Measurements from ENCODE around the gene MKLN1.

MKLN1 gene

DNA sequence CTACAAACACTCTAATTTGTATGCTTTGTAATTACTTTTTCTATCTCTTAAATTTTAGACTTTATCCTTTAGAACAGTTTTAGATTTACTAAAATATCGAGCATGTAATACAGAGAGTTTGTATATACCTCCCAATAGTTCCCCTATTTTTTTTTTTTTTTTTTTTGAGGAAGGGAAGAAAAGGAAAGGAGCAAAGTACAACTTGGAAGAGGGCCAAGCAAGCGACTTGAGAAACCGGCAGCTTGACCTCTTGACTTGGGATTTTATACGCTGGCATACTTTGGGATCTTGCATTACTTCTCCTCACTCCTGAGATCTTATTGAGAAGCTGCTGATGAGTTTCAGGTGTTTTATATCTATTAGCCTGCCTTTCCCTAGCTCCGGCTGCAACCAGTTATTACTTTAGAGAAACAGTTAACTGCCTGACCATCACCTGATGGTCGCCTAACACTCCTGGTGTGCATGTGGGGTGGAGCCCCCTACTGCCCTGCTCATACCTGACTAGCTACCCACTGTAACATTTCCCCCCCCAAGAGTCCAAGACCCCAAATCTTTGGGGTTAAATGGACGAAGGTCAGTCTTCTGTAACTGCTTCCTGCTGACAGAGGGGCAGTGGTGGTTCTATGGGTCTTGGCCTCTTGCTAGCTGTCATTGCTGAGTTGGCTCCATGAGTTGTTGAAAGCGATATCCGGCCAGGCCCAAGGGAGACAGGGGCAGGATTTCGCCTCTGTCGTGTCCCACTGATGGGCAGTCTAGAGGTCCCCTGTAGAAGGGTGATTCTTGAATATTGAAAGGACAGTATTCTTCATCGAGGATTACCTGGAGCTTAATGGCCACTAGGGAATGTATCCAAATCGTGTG lies 28.5 kb downstream of the MKLN1 start:
- no peak for DNase-seq

DNA sequence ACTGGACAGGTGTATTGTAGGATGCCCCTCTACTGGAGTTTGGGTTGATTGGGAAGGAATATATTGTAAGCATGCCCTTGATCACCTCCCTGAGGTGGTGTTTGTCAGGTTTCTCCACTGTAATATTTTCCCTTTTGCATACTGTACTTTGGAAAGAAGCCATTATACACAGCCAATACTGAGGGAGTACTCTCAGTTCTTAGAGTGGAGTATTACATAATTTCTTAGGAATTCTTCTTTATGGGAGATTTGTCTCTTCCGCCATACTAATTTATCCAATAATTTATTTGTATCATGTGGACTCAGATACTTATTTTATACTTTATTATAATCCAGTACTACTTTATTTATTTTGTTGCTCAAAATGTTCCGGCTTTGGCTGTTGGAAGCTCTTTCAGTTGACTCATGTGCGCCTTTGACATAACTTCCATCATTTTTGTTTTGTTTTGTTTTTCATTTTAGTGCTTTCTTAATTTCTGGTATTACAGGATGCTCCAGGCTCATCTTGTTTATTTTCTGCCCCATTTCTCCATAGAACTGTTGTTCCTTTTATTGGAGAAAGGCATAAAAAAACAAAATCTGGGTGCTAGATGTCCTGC lies 29.7 kb downstream of the MKLN1 start:
- no peak for DNase-seq

DNA sequence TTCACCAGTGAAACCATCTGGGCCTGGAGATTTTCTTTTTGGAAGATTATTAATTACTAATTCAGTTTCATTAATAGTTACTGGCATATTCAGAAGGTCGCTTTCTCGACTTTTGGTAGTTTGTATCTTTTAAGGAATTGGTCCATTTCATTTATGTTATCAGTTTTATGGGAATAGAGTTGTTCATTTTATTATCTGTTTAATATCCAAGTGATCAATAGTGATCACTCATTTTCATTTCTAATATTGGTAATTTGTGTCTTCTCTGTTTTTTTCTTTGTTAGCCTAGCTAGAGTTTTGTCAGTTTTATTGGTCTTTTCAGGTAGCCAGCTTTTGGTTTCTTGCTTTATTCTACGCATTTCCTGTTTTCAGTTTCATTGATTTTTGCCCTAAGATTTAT lies 31.0 kb downstream of the MKLN1 start:
- no peak for DNase-seq

DNA sequence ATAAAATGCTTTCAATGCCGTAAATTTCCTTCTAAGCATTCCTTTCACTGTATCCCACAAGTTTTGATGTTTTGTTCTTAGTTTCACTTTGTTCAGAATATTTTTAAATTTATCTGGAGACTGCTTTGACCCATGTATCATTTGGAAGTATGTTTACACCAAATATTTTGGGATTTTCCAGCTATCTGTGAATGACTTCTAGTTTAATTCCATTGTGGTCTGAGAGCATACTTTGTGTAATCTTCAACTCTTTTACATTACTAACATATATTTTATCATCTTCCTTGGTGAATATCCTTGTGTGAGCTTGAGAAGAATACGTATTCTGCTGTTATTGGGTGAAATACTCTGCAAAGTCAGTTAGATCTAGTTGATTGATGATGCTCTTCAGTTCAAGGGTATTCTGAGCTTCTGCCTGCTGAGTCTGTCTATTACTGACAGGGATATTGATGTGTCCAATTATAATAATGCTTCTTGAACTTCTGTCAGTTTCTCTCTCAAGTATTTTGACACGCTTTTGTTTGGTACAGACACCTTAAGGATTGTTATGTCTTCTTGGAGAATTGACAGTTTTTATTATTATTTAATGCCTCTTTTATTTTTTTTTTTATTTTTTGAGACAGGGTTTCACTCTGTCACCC lies 31.6 kb downstream of the MKLN1 start:
- no peak for DNase-seq

DNA sequence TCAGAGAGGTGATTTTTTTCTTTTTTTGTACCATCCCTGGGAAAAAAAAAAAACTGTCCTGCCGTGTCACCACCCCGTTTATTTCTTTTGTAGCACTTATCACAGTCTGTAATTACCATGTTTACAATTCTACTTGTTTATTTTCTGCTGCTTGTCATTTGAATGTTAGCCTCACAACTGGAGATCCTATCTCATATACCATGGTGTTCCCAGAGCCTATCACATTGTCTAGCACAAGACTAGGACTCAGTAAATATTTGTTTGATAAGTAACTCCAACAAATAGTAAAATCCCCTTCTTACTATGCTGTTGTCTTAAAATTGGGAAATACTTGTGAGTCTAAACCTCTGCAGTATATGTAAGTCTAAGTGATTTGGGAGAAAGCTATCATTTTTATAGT lies 36.0 kb downstream of the MKLN1 start:
- DNase-seq, result no peak

DNA sequence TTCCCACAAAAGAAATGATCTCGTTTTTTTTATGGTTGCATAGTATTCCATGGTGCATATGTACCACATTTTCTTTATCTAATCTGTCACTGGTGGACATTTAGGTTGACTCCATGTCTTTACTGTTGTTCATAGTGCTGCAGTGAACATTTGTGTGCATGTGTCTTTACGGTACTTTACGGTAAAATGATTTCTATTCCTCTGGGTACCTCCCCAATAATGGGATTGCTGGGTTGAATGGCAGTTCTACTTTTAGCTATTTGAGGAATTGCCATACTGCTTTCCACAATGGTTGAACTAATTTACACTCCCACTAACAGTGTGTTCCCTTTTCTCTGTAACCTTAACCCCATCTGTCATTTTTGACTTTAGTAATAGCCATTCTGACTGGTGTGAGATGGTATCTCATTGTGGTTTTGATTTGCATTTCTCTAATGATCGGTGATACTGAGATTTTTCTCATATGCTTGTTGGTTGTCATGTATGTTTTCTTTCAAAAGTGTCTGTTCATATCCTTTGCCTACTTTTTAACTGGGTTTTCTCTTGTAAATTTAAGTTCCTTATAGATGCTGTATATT lies 37.2 kb downstream of the MKLN1 start:
- DNase-seq, result no peak

DNA sequence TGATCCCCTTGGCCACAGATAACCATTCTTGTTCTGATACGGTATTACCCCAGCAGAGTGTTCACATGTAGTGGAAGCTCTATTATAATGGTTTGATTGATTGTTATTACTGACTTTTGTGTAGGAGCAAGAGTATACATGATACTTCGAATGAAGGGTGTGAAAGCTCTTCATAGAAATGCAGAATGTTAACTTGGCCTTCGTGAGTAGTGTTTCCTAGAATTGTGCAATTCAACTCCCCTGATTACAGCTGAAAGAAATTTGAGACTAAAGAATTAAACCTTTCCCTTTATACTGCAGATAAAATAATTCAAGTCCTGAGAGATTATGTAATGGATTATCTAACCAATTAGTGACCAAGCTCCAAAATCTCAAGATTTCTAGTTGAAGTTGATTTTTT lies 38.2 kb downstream of the MKLN1 start:
- DNase-seq, result no peak

DNA sequence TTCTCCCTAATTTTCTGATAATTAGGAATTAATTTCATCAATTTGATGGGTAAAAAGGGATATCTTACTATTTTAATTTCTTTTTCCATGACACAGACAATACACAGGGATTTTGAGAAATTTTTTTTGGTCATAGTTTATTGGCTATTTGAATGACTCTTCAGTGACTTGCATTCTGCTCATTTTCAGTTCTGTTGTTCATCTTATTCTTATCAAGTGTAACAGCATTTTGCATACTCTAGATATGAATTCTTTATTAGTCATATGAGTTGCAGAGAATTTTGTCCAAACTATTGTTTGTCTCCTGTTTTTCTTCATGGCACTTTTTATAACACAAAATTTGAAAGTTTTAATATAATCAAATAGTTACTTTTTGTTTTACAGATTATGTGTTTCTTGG lies 41.7 kb downstream of the MKLN1 start:
- DNase-seq, result no peak

DNA sequence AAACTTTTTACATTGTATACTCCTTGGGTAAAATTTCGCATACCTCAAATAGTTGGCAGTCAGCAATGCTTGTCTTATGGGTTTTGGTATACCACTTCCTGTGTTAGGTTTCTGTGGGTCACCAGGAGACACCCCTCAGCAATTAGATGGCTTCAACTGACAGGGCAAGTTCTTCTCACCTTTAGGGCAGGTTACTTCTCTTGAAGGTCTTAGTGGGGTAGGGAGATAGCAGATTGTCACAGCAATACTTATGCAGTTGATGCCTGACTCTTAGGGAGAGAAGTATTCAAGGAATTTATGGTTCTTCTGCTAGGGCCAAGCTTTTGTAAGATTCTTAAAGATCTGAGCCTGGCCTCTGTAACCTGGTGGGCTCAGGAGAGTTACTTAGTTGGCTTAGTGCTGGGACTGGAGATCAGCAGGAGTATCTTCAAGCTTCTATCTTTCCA lies 42.9 kb downstream of the MKLN1 start:
- DNase-seq, result no peak

DNA sequence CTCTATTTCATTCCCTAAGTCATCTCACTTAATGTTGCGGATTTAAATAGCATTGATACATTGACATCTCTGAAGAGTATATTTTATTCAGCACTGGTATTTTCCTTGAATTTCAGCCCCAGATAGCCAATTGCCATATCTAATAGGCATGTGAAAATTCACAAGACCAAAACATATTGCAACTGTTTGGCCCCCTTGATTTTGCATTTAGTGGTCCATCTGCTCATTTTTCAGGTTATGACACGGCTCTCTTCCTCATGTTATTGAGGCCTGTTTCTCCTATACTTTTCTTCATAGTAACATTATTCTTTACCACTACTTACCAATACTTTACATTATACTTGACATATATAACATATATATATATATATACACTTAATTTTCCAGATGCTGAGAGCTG lies 43.7 kb downstream of the MKLN1 start:
- no peak for DNase-seq

DNA sequence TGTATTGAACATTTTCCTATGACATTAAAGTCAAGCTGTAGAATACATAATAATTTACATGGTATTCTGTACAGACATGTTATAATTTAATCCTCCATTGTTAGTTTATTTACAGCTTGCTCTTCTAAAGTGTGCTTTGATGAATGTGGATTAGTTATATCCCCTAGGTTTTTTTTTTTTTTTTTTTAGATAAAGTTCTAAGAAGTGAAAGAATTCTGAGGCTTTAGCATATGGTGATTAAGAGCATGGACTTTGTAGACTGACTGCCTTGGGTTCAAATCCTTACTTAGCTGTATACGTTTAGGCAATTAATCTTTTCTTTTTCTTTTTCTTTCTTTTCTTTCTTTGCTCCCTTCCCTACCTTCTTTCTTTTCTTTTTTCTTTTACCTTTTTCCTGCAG lies 44.9 kb downstream of the MKLN1 start:
- no peak for DNase-seq

DNA sequence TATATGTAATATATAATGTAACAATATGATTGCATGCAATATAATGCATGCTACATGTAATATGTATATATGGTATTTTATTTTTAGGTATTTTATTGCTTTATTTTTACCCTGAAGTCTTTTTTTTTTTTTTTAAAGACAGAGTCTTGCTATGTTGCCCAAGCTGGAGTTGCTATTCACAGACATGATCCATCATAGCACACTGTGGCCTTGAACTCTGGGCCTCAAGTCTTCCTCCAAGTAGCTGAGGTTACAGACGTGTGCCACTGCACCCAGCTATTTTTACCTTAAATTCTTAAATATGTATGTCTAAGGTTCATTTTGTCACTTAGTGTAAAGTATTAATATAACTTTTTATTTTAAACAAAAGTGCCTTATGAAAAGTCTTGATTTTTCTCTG lies 47.1 kb downstream of the MKLN1 start:
- DNase-seq, result no peak

DNA sequence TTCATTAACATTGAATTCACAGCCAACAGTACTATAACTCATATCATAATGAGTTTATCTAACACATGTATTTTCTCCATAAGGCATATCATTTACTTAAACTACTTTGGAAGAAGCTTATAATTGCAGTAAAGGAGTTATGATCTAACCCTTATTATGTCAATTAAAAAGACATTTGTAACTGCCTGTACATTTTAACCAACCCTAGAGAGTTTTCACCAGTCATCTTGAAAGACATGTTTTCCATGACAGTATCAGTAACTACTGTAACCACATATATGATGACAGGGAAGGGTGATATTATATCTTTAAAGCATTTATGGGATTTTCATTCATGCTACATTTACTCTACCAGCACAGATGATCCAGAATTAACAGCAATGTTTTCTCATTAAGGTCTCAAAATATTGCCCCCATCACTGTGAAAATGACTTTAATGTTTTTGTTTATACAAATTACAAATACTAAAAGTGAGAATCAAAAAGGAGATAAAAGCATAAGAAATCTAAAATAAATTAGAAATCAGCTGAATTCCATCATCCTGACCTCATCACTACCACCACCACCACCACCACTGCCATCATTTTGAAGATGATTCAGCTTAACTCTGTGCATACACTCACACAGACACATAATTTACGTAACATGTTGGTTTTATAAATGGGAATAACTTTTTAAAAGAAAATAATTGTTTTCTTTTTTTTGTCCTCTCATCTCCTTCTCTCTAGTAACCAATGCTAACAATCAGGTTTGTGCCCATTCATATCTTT lies 53.6 kb downstream of the MKLN1 start:
- no peak for DNase-seq

DNA sequence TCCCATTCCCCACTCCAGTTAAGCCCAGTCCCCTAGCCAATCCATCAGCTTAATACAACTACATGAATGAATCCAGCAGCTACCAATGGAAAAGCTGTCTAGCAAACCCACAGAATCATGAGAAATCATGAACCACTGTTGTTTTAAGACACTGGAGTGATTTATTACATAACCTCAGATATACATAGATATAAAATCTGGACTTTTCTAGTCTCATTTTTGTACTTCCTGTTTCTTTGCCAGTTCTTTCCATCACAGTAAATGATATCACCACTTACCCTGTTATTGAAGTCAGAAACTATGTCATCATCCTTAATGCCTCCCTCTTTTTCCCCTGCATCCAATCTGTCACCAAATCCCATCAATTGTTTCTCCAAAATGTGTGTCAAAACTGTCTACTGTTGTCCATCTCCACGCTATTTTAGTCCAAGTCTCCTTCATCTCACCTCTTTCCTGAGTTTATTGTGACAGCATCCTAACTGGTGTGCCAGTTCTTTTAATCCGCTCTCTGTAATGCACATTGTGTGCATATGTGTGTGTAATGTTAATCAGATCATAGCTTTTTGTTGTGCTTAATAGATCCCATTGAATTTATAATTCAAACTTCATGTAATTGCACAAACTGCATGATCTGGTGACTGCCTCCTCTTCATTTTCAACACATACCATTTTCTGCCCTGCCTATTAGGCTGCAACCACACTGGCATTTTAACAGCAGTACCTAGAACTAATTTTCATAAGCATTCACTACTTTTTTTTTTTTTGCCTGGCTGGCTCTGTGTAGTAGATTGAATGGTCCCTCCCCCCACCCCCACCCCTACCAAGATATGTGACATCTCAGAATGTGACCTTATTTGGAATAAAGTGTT lies 56.0 kb downstream of the MKLN1 start:
- DNase-seq, result no peak

DNA sequence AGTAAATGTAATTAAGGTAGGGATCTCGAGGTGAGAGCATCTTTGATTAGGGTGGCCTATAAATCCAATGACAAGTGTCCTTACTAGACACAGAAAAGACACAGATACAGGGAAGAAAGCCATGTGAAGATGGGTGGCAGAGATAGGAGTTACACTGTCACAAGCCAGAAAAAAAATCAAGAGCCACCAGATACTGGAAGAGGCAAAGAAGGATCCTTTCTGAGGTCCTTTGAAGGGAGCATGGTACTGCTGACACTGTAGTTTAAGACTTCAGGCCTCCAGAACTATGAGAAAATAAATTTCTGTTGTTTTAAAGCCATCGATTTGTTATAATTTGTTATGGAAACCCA lies 56.6 kb downstream of the MKLN1 start:
- DNase-seq, result no peak

DNA sequence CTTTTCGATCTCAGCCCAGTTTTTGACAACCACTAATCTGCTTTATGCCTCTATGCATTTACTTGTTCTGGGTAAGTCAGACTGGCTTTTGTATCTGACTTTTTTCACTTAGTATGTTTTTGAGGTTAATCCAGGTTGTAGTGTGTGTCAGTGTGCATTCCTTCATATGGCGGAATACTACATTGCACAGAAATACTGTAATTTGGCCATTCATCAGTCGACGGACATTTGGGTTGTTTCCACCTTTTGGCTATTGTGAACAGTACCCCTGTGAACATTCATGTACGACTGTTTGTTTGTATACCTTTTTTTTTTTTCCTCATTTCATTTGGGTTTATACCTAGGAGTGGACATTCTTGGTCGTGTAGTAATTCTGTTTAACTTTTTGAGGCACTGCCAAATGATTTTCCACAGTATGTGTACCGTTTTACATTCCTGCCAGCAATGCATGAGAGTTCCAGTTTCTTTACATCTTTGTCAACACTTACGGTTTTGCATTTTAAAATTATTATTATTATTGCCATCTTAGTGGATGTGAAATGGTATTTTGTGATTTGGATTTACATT lies 57.4 kb downstream of the MKLN1 start:
- DNase-seq, result no peak

DNA sequence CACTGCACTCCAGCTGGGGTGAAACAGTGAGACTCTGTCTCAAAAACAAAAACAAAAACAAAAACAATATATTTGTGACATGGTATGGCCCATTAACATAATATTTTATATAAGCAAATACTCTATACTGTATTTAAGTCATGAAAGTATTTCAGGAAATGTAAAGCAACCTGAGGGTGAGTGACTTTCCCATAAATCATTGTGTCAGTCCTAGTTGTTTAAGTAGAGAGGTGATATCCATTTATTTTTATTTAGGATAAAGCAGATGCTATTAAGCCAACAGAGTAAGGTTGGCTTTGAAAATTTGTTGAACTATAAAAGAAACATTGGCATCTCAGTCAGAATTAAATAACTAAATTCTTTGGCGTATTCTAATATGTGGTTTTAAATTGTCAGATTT lies 60.5 kb downstream of the MKLN1 start:
- DNase-seq, result no peak

DNA sequence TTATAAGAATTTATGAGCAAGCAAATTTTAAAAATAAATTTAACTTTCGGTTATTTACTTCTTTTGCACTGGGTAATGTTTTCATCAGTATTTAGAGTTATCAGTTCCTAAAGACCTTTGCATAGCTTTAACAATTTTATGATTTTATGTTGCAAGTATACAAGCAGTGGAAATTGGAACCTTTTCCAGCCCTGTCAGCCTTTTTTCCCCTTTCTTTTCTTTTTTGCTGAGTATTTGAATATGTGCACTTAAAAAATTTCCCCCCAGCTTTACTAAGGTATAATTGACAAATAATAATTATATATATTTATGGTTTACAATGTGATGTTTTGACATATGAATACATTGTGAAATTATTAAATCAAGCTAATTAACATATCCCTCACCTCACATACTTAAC lies 62.6 kb downstream of the MKLN1 start:
- DNase-seq, result no peak

DNA sequence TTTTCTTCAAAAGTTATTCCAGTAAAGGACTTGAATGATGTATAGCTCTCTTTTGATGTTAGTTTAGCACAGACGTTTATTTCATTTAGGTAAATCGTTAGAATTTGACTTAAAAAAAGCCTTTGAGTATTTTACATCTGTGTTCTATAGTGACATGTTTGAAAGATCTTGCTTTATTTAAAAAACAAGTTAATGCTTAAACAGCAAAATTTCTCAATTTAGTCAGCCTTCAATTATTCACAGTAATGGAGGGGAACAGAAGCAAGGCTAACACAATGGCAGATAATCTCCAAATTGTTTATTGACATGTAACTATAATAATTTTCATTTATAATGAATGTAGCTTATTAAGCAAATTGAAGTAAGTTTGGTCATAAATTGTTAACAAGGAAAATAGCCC lies 63.5 kb downstream of the MKLN1 start:
- DNase-seq, result no peak

DNA sequence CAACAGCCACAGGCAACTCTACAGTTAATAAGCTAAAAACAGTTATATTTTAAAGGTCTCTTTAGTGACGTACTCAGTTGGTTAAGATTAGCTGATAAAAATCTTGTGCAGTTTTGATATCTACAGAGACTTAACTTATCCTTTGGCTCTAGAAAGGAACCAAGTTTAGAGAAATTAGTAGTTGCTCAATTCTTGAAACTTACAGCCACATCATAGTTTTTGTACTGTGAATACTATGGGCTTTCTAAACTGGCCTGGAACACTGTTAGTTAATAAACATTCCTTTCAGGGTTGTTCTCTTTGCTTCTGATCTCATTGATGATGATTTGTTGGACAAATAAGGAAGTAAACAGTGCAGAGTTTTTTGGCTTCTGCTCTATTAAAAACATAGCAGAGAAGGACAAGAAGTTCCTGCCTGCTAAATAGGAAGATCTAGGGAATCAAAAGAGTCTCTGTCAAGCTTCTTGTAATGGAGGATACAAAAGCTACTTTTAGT lies 73.1 kb downstream of the MKLN1 start:
- DNase-seq, result peak; percentile 2

DNA sequence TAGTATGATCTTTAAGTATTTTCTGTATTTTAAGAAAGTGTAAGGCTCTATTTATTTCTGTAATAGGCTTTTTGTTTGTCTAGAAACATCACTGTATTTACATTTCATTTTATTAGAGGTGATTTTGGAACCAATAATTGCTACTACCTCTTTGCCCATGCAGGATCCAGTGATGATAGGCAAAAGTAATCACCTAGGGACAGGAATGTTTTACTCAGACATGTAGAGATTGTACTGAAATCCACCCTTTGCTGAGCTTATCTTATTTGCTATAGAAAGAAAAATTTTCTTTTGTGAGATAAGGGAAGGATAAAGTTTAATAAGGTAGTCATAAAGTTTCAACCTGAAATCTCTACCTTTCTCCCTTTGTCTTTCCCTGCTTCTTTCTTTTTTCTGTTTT lies 73.5 kb downstream of the MKLN1 start:
- no peak for DNase-seq

DNA sequence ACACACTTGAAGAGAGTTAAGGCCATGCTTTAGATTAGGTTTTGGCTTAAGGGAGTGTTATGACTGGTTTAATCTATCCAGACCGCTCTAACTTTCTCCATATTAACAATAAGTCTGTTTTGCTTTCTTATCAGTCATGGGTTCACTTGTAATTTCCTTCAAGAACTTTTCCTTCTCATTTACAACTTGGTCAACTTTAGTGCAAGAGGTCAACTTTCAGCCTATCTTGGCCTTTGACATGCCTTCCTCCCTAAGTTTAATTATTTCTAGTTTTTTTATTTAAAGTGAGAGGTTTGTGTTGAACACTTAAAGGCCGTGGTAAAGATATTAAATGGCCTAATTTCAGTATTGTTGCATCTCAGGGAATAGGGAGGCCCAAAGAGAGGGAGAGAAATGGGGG lies 75.6 kb downstream of the MKLN1 start:
- DNase-seq, result no peak

All from DMS153 (cell line).